Measurements from ENCODE around the gene ATXN7L1. TPM values are rescaled to one million over a fixed set of nuclear protein-coding genes. Genes with fewer than 3 reads are reported as not detected.

Gene ATXN7L1
- total RNA-seq, 1 donor from 2014 or later: 2.4 TPM

GRCh38 chr7:105808209-105808608 is 68.2 kb downstream of the ATXN7L1 start:
- H3K36me3 ChIP-seq (ENCODE audit: control insufficient read depth, insufficient read depth, low read length): no peaks in the 10 kb centered on the region
- no peak for FAIRE-seq
- DNase-seq (ENCODE audit: low read depth): no peak
- no peak overlapping the region for H3K4me3 ChIP-seq (ENCODE audit: low read depth, low read length)
- H3K27me3 ChIP-seq (ENCODE audit: control insufficient read depth, insufficient read depth, low read length): no peaks in the 10 kb centered on the region
- TF ChIP-seq, protein P1, sequence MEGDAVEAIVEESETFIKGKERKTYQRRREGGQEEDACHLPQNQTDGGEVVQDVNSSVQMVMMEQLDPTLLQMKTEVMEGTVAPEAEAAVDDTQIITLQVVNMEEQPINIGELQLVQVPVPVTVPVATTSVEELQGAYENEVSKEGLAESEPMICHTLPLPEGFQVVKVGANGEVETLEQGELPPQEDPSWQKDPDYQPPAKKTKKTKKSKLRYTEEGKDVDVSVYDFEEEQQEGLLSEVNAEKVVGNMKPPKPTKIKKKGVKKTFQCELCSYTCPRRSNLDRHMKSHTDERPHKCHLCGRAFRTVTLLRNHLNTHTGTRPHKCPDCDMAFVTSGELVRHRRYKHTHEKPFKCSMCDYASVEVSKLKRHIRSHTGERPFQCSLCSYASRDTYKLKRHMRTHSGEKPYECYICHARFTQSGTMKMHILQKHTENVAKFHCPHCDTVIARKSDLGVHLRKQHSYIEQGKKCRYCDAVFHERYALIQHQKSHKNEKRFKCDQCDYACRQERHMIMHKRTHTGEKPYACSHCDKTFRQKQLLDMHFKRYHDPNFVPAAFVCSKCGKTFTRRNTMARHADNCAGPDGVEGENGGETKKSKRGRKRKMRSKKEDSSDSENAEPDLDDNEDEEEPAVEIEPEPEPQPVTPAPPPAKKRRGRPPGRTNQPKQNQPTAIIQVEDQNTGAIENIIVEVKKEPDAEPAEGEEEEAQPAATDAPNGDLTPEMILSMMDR (IDR thresholded peaks at IDR 0.05; ENCODE audit: insufficient read depth, low read length, severe bottlenecking): no peak

DNA sequence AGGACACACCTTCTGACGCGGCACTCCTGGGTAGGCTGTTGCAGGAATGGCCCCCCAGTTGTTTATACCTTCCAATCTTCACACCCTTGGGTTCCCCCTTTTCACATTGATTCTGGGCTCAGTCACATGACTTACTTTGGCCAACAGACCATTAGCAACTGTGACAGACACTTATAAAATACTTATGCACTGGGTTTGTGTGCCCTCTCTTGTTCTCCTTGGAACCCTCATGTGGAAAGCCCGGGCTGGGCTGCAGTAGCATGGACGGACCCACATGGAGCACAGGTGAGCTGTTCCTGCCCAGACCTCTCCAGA is 69.0 kb downstream of the ATXN7L1 start:
- TF ChIP-seq, protein P1 (IDR thresholded peaks at IDR 0.05; ENCODE audit: insufficient read depth, low read length, severe bottlenecking): no peak
- Histone ChIP-seq H3K27me3 (ENCODE audit: control insufficient read depth, insufficient read depth, low read length) (no peaks in the 10 kb centered on the region), H3K4me3 (ENCODE audit: low read depth, low read length) (no peak overlapping the region), H3K36me3 (ENCODE audit: control insufficient read depth, insufficient read depth, low read length) (no peaks in the 10 kb centered on the region)
- DNase-seq (ENCODE audit: low read depth) (no peak), FAIRE-seq (no peak)

GRCh38 chr7:105806592-105807447 is 69.6 kb downstream of the ATXN7L1 start:
- TF ChIP-seq, protein P1 (IDR thresholded peaks at IDR 0.05; ENCODE audit: insufficient read depth, low read length, severe bottlenecking): no peak
- DNase-seq (ENCODE audit: low read depth): peak; percentile 78
- H3K36me3 ChIP-seq (ENCODE audit: control insufficient read depth, insufficient read depth, low read length): no peaks in the 10 kb centered on the region
- H3K27me3 ChIP-seq (ENCODE audit: control insufficient read depth, insufficient read depth, low read length): no peaks in the 10 kb centered on the region
- no peak overlapping the region for H3K4me3 ChIP-seq (ENCODE audit: low read depth, low read length)
- no peak for FAIRE-seq

- Histone ChIP-seq H3K4me3 (ENCODE audit: low read depth, low read length) (no peak overlapping the region), H3K36me3 (ENCODE audit: control insufficient read depth, insufficient read depth, low read length) (no peaks in the 10 kb centered on the region), H3K27me3 (ENCODE audit: control insufficient read depth, insufficient read depth, low read length) (no peaks in the 10 kb centered on the region)
- TF ChIP-seq, protein P1 (IDR thresholded peaks at IDR 0.05; ENCODE audit: insufficient read depth, low read length, severe bottlenecking): no peak
- no peak for FAIRE-seq
- DNase-seq (ENCODE audit: low read depth): no peak
Observed at GRCh38 chr7:105805447-105806019, 70.9 kb downstream of the ATXN7L1 start.

GRCh38 chr7:105803429-105803736 is 73.0 kb downstream of the ATXN7L1 start:
- DNase-seq (ENCODE audit: low read depth): no peak
- peaks cover 1% of the 10 kb centered on the region for H3K36me3 ChIP-seq (ENCODE audit: control insufficient read depth, insufficient read depth, low read length)
- TF ChIP-seq, protein P1 (IDR thresholded peaks at IDR 0.05; ENCODE audit: insufficient read depth, low read length, severe bottlenecking): no peak
- no peaks in the 10 kb centered on the region for H3K27me3 ChIP-seq (ENCODE audit: control insufficient read depth, insufficient read depth, low read length)
- no peak overlapping the region for H3K4me3 ChIP-seq (ENCODE audit: low read depth, low read length)
- FAIRE-seq: no peak
